Common myeloid progenitor, CD34-positive (primary cell): ENCODE results near the gene FGD6.

ENCODE experiments used
- CTCF ChIA-PET: fragments of 350-600 bp; sonication (Branson Sonifier 250); formaldehyde crosslinking; loops from one replicate; lab custom pipeline; 2021; ENCODE audit warnings: antibody characterized with exemption; lab: Charles Lee
- POLR2A ChIA-PET: fragments of 350-600 bp; sonication (Branson Sonifier 250); formaldehyde crosslinking; loops from one replicate; lab custom pipeline; 2021; ENCODE audit warnings: antibody characterized with exemption; lab: Charles Lee
- DNase-seq, 3 donors: peaks; one replicate each; pipeline versions ENCODE4 v3.0.0 to v3.0.0-alpha.2; 2013
- H3K27ac ChIP-seq, 2 experiments: 1 replicate in 1 of 2; 2 replicates in 1 of 2; pipeline ENCODE4 v1.7.0; 2013; ENCODE audit warnings: inconsistent platforms in 2 of 2, low read length in 2 of 2, mild to moderate bottlenecking in 2 of 2, low read depth in 1 of 2, moderate library complexity in 1 of 2; ENCODE audit not compliant: severe bottlenecking in 2 of 2, insufficient read depth in 1 of 2, poor library complexity in 1 of 2
- H3K27me3 ChIP-seq, 5 experiments: replicated peaks in 2 of 5; 1 replicate in 3 of 5; 2 replicates in 2 of 5; pipeline versions ENCODE4 v1.6.1 to v1.7.0; 2013; ENCODE audit warnings: low read length in 4 of 5, mild to moderate bottlenecking in 2 of 5, moderate library complexity in 2 of 5, inconsistent platforms in 1 of 5; ENCODE audit not compliant: insufficient read depth in 5 of 5, control insufficient read depth in 4 of 5
- H3K36me3 ChIP-seq, 4 experiments: 1 replicate in 2 of 4; 2 replicates in 2 of 4; pipeline versions ENCODE4 v1.6.1 to v1.7.0; 2013; ENCODE audit warnings: low read length in 3 of 4, control low read depth in 1 of 4, mild to moderate bottlenecking in 1 of 4; ENCODE audit not compliant: control insufficient read depth in 4 of 4, insufficient read depth in 4 of 4
- H3K4me1 ChIP-seq, 4 experiments: 1 replicate in 3 of 4; 2 replicates in 1 of 4; pipeline versions ENCODE4 v1.6.1 to v1.7.1; 2013; ENCODE audit warnings: low read length in 3 of 4, mild to moderate bottlenecking in 3 of 4, control low read depth in 1 of 4, inconsistent platforms in 1 of 4, moderate library complexity in 1 of 4; ENCODE audit not compliant: control insufficient read depth in 4 of 4, insufficient read depth in 4 of 4; ENCODE audit errors: control extremely low read depth in 1 of 4
- H3K4me3 ChIP-seq, 7 experiments: 1 replicate in 4 of 7; 2 replicates in 3 of 7; pipeline versions ENCODE4 v1.5.1 to v1.7.0; 2013; ENCODE audit warnings: mild to moderate bottlenecking in 7 of 7, low read length in 6 of 7, moderate library complexity in 6 of 7, inconsistent platforms in 2 of 7, low read depth in 2 of 7, control low read depth in 1 of 7; ENCODE audit not compliant: insufficient read depth in 4 of 7, control insufficient read depth in 1 of 7; ENCODE audit errors: extremely low read depth in 1 of 7
- H3K9me3 ChIP-seq, 5 experiments: 1 replicate in 4 of 5; 2 replicates in 1 of 5; pipeline versions ENCODE4 v1.6.1 to v1.7.1; 2013; ENCODE audit warnings: low read length in 4 of 5, mild to moderate bottlenecking in 2 of 5, inconsistent platforms in 1 of 5, low read depth in 1 of 5, moderate library complexity in 1 of 5; ENCODE audit not compliant: control insufficient read depth in 4 of 5, insufficient read depth in 2 of 5; ENCODE audit errors: control extremely low read depth in 1 of 5
- WGBS: methylation state at CpG from one replicate; pipeline ENCODE4 v1.1.5; 2013; ENCODE audit not compliant: insufficient coverage; 5-methylcytosine and 5-hydroxymethylcytosine counted together

The FGD6 gene

DNA sequence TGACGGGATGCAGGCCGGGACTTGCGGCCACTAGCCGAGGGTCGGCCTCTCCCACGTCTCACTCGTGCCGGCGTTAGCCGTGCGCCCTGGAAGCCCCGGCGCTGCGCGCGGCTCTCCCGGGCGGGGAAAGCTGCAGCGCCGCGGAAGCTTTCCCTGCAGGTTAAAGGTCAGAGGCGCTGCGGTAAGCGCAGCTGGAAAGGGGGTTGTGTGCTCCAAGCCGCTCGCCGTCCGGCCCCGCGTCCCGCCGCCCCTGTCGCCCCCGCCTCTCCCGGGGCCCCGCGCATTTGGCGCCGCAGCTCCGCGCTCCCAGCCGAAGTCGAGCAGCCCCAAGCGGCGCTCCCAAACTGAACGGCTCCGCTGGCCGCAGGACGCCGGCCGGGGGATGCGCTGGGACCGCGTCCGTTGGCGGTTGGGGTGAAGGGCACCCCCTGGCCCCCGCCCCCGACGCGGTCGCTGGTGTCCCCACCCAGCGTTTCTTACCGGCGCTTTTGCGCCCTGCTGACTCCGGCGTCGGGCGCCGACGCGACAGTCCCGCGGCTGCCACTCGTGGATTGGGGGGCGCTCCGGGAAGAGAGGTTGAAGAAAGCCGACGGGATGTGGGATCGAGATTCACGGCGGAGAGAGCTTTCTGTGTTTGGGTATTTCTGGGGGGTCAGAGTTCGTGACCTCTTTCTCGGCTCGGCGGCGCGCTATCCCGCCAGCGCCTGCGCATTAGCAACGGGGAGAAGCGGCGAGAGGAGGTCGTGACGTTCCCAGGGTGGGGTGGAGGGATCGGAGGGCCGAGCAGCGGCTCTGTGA, 144.2 kb downstream of the FGD6 start, which contains the start of gene NR2C1:
Gene NR2C1, minus strand, starts transcription at position 719 of the 798 bp plus-strand sequence. CDS start 6,234 bp downstream, outside the sequence.
- H3K27me3 ChIP-seq = no peaks in the 10 kb centered on the region
- WGBS = 0% methylated on average over 92 of the region's 99 CpGs
- H3K4me3 ChIP-seq = peak within 1 kb of the TSS; percentile 73 to 99 (median 92)
- H3K27ac ChIP-seq = peak within 1 kb of the TSS; percentile 68 to 88
- peak; percentile 95 to 97 (median 97) for DNase-seq
- no peaks in the 10 kb centered on the region for H3K9me3 ChIP-seq
- ChIA-PET CTCF (interaction anchor here (0.7 to 1.4 kb wide), 6 partner anchors 11 to 524 kb away, joined by 3 to 6 read pairs (median 3); partner anchors contain the start of genes FGD6 and VEZT), POLR2A (interaction anchor here (0.7 to 1.1 kb wide), 3 partner anchors 9 to 401 kb away, joined by 3 to 11 read pairs (median 6); partner anchors contain the start of gene METAP2)
- peaks cover 0 to 14% (median 4%) of the 10 kb centered on the region in 4 experiments for H3K36me3 ChIP-seq
- peaks cover 0 to 6% (median 5%) of the 10 kb centered on the region in 4 experiments for H3K4me1 ChIP-seq

DNA sequence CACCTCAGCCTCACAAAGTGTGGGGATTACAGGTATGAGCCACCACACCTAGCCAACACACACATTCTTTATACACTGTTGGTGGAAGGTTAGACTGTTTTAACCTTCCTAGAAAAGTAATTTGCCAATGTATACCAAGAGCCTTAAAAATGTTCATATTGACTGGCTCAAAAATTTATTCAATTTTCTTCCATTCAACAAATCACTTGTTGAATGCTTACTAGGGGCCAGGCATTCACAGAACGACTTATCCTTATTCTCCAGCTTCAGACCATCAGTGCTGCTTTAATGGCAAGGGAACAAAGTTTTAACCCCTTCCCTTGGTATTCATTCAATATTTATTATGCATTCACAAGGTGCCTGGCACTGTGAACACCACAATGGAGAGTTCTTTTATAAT, 146.9 kb downstream of the FGD6 start:
- ChIA-PET POLR2A (no interaction called here), CTCF (no interaction called here)
- Histone ChIP-seq H3K36me3 (peaks cover 3 to 25% (median 14%) of the 10 kb centered on the region in 4 experiments), H3K4me3 (no peak overlapping the region), H3K27ac (no peak overlapping the region), H3K27me3 (no peaks in the 10 kb centered on the region), H3K9me3 (no peaks in the 10 kb centered on the region), H3K4me1 (peaks cover 0 to 6% (median 5%) of the 10 kb centered on the region in 4 experiments)
- 88% methylated on average over 1 of the region's 1 CpG for WGBS
- no peak for DNase-seq

DNA sequence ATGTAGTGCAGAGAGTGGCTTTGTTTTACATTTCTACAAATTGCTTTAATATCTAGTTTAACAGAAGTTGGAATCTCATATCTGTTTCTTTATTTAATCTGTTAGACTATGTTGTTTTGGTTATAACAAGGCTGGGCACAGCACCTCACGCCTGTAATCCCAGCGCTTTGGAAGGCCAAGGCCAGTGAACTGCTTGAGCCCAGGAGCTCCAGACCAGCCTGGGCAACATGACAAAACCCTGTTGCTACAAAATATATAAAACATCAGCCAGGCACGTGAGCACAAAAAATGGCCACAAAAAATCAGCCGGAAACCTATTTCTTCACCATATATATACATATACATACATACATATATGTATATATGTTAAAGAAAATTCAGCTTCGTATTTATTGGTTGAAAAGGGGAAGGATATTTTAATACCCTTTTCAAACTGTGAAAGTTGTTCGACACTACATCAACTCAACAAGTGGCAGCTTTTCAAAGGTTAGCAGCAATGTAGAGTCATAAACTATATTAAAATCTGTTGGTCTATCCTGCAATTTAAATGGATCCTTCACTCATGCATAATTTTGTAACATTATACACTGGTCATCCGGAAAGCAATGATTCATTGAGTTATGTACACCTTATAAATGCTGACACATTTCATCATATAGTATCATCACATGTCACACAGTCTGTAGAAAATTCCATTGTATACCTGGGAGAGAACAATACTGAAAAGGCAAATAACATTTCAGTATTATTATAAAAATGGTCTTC, 151.0 kb downstream of the FGD6 start:
- Histone ChIP-seq H3K27me3 (no peaks in the 10 kb centered on the region), H3K4me1 (no peaks in the 10 kb centered on the region), H3K4me3 (no peak overlapping the region), H3K9me3 (no peaks in the 10 kb centered on the region), H3K27ac (no peak overlapping the region), H3K36me3 (peaks cover 17 to 47% (median 31%) of the 10 kb centered on the region in 4 experiments)
- POLR2A ChIA-PET = no interaction called here
- 100% methylated on average over 2 of the region's 7 CpGs for WGBS
- CTCF ChIA-PET = interaction anchor here (0.6 kb wide), 1 partner anchor 172 kb away, joined by 4 read pairs; no protein-coding TSS in a partner anchor
- DNase-seq = no peak

DNA sequence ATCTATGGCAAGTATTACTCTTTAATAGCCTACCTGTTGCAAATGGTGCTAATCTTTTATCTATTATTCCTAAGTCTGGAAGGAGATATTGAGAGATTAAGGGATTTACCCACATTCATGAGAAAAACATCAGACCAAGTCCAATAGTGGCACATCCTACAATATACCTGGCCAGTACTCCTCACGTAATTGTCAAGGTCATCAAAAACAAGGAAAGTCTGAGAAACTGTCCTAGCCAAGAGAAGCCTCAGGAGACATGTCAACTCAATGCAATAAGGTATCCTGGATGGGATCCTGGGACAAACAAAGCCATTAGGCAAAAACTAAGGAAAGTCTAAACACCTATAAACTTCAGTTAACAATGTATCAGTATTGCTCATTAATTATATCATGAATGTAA, 156.3 kb downstream of the FGD6 start:
- Histone ChIP-seq H3K4me1 (no peaks in the 10 kb centered on the region), H3K27me3 (no peaks in the 10 kb centered on the region), H3K36me3 (peaks cover 23 to 68% (median 46%) of the 10 kb centered on the region in 4 experiments), H3K9me3 (no peaks in the 10 kb centered on the region), H3K27ac (no peak overlapping the region), H3K4me3 (no peak overlapping the region)
- CTCF ChIA-PET = no interaction called here
- POLR2A ChIA-PET = no interaction called here
- WGBS = 89% methylated on average over 1 of the region's 1 CpG
- DNase-seq = no peak

DNA sequence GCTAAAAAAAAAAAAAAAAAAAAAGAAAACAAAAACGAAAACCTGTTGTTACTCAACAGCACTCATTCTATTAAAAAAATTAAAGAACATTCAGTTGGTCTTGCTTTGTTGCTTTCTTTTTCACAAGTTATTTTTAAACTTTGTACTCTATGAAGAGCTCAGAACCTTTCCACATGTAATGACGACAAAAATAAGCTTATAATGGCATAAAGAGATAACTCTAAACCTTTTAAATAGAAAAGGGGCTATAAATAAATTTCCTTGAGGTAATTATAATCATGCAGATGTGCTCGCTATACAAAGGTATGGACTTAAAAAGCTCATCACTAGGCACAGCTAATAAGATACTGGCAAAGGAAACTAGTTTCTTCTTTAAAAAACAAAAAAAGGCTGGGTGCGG, 157.3 kb downstream of the FGD6 start:
- no peak for DNase-seq
- H3K4me1 ChIP-seq = no peaks in the 10 kb centered on the region
- peaks cover 24 to 69% (median 48%) of the 10 kb centered on the region in 4 experiments for H3K36me3 ChIP-seq
- CTCF ChIA-PET = no interaction called here
- no peak overlapping the region for H3K4me3 ChIP-seq
- H3K27ac ChIP-seq = no peak overlapping the region
- 100% methylated on average over 1 of the region's 4 CpGs for WGBS
- no peaks in the 10 kb centered on the region for H3K27me3 ChIP-seq
- no peaks in the 10 kb centered on the region for H3K9me3 ChIP-seq
- POLR2A ChIA-PET = interaction anchor here (0.6 kb wide), 1 partner anchor 523 kb away, joined by 6 read pairs; no protein-coding TSS in a partner anchor

DNA sequence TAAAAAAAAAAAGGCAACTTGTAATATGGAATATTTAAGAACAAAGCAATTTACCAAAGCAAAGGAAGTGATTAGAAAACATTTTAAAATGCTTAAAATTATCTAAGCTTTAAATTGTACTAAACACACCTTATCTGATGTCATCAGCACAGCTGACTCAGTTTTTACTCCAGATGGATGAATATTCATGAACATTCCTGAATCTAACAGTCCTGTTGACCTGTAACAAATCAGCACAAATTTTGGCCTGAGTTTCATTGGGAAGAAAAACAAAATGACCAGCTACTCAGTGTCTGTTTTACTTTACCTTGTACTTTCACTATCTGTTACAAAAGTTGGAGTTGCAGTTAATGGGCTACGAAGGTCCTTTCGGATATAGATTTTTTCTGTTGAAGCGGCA, 159.8 kb downstream of the FGD6 start:
- POLR2A ChIA-PET = no interaction called here
- Histone ChIP-seq H3K4me1 (no peaks in the 10 kb centered on the region), H3K27ac (no peak overlapping the region), H3K9me3 (no peaks in the 10 kb centered on the region), H3K36me3 (peaks cover 19 to 66% (median 44%) of the 10 kb centered on the region in 4 experiments), H3K27me3 (no peaks in the 10 kb centered on the region), H3K4me3 (no peak overlapping the region)
- CTCF ChIA-PET = interaction anchor here (0.7 to 1.2 kb wide), 3 partner anchors 14 to 115 kb away, joined by 3 read pairs; no protein-coding TSS in a partner anchor
- 100% methylated on average over 1 of the region's 3 CpGs for WGBS
- DNase-seq = no peak
